Left lung (tissue), 10 donors: ENCODE data around the gene PCP4. TPM values are rescaled to one million over a fixed set of nuclear protein-coding genes. Genes with fewer than 3 reads are reported as not detected.

Experiments
- ATAC-seq: fragments of 200-7000 bp; cut with Tn5 transposase; one replicate; pipeline ENCODE4 v1.9.1; 2020; ENCODE audit warnings: moderate library complexity
- DNase-seq, 4 donors: peaks; one replicate each; pipeline ENCODE4 v3.0.0-alpha.2; 2013 to 2020
- H3K27ac ChIP-seq, 2 donors: fragments of 200-600 bp; sonication (generic) in 1 of 2; one replicate each; pipeline versions ENCODE4 v1.5.0 to v1.8.0; 2020 to 2021
- H3K27me3 ChIP-seq, 2 donors: fragments of 200-600 bp; sonication (generic) in 1 of 2; one replicate each; pipeline versions ENCODE4 v1.5.0 to v1.8.0; 2020 to 2021
- H3K36me3 ChIP-seq, 2 donors: fragments of 200-600 bp; sonication (generic) in 1 of 2; one replicate each; pipeline versions ENCODE4 v1.5.0 to v1.8.0; 2020 to 2021
- H3K4me1 ChIP-seq, 2 donors: fragments of 200-600 bp; one replicate each; pipeline ENCODE4 v1.8.0; 2021
- H3K4me3 ChIP-seq, 2 donors: fragments of 200-600 bp; sonication (generic) in 1 of 2; one replicate each; pipeline versions ENCODE4 v1.5.0 to v1.8.0; 2020 to 2021; ENCODE audit warnings: mild to moderate bottlenecking in 1 of 2
- H3K9me3 ChIP-seq, 2 donors: fragments of 200-600 bp; sonication (generic) in 1 of 2; one replicate each; pipeline versions ENCODE4 v1.5.0 to v1.8.0; 2020 to 2021
- intact Hi-C, 2 donors: fragments of 100-400 bp; cut with DNase I; formaldehyde crosslinking; loops; one replicate each; pipeline versions ENCODE4 v1.11.2 to v1.14.2; 2022
- polyA plus RNA-seq, 6 donors: library from polyadenylated mRNA; unstranded; fragments of 120-200 nt; gene quantifications; one replicate each; pipeline ENCODE4 v1.2.1, GENCODE V29; 2013; ENCODE audit not compliant: insufficient read length in 6 of 6
- total RNA-seq, 2 donors: library from RNA; stranded (reverse); fragmentation: NEBNext Ultra II Directional; extraction: Animal tissue kit (Norgen Biotek cat#: 25700); gene quantifications; one replicate each; pipeline ENCODE4 v1.2.1, GENCODE V29; 2021
- TF ChIP-seq, protein P1 (sequence below), 2 donors: fragments of 200-600 bp; sonication (generic) in 1 of 2; IDR thresholded peaks; one replicate each; pipeline versions ENCODE4 v1.5.0 to v1.8.0; 2021; ENCODE audit warnings: antibody characterized with exemption in 2 of 2
- donor health status: DM: no; HTN: yes; CAD: no.
- donor health status: DM: no; HTN: no; CAD: no.

Gene PCP4
- total and polyA plus RNA-seq, 8 donors = 0.68 to 14.7 (median 8.0) TPM

- intact Hi-C loops = no loop called here
Measured at GRCh38 chr21:39874206-39874605, 7.0 kb downstream of the PCP4 start.

GRCh38 chr21:39874759-39875158, 7.5 kb downstream of the PCP4 start:
- DNase-seq (no peak), ATAC-seq (no peak)
- Histone ChIP-seq H3K4me1 (no peaks in the 10 kb centered on the region), H3K27me3 (no peaks in the 10 kb centered on the region), H3K9me3 (no peaks in the 10 kb centered on the region), H3K36me3 (no peaks in the 10 kb centered on the region), H3K27ac (no peak overlapping the region), H3K4me3 (no peak overlapping the region)
- intact Hi-C loops = no loop called here
- TF ChIP-seq, protein P1, sequence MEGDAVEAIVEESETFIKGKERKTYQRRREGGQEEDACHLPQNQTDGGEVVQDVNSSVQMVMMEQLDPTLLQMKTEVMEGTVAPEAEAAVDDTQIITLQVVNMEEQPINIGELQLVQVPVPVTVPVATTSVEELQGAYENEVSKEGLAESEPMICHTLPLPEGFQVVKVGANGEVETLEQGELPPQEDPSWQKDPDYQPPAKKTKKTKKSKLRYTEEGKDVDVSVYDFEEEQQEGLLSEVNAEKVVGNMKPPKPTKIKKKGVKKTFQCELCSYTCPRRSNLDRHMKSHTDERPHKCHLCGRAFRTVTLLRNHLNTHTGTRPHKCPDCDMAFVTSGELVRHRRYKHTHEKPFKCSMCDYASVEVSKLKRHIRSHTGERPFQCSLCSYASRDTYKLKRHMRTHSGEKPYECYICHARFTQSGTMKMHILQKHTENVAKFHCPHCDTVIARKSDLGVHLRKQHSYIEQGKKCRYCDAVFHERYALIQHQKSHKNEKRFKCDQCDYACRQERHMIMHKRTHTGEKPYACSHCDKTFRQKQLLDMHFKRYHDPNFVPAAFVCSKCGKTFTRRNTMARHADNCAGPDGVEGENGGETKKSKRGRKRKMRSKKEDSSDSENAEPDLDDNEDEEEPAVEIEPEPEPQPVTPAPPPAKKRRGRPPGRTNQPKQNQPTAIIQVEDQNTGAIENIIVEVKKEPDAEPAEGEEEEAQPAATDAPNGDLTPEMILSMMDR (IDR thresholded peaks at IDR 0.05) = no peak

More at GRCh38 chr21:39874206-39874605, 7.0 kb downstream of the PCP4 start:
- Histone ChIP-seq H3K4me3 (no peak overlapping the region), H3K27me3 (no peaks in the 10 kb centered on the region), H3K27ac (no peak overlapping the region), H3K36me3 (no peaks in the 10 kb centered on the region), H3K4me1 (no peaks in the 10 kb centered on the region), H3K9me3 (no peaks in the 10 kb centered on the region)
- TF ChIP-seq, protein P1 (IDR thresholded peaks at IDR 0.05) = no peak
- ATAC-seq (no peak), DNase-seq (no peak)

DNA sequence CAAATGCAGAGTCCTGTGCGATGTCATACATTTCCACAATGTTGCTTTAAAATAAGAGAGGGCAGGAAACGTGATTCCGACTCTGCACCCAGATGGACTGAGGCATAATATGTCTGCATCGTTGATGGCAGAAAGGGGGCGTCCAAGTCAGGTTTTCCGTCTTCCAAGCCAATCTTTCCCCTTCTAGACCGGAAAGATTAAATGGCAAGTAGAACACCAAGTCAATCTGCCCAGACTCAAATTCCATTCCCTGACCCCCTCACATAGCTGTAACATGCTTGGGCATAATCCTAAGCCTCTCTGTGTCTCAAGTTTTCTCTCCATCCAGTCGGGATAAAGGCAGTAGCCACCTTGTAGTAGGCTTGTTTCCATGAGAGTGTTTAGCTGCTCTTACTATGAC, 14.4 kb downstream of the PCP4 start:
- Histone ChIP-seq H3K4me3 (no peak overlapping the region), H3K27ac (no peak overlapping the region), H3K27me3 (no peaks in the 10 kb centered on the region), H3K36me3 (no peaks in the 10 kb centered on the region), H3K9me3 (no peaks in the 10 kb centered on the region), H3K4me1 (no peaks in the 10 kb centered on the region)
- ATAC-seq = no peak
- no peak for DNase-seq
- intact Hi-C loops = no loop called here
- TF ChIP-seq, protein P1 (IDR thresholded peaks at IDR 0.05) = no peak

- TF ChIP-seq, protein P1 (IDR thresholded peaks at IDR 0.05) = no peak
- DNase-seq (no peak), ATAC-seq (no peak)
- Histone ChIP-seq H3K4me3 (no peak overlapping the region), H3K9me3 (no peaks in the 10 kb centered on the region), H3K27ac (no peak overlapping the region), H3K27me3 (no peaks in the 10 kb centered on the region), H3K4me1 (no peaks in the 10 kb centered on the region), H3K36me3 (no peaks in the 10 kb centered on the region)
- intact Hi-C loops = no loop called here
Measured at GRCh38 chr21:39882151-39882838, 15.1 kb downstream of the PCP4 start.

GRCh38 chr21:39882839-39883195, 15.6 kb downstream of the PCP4 start:
- intact Hi-C loops = no loop called here
- no peaks in the 10 kb centered on the region for H3K9me3 ChIP-seq

More at GRCh38 chr21:39882839-39883195, 15.6 kb downstream of the PCP4 start:
- Histone ChIP-seq H3K4me3 (no peak overlapping the region), H3K36me3 (no peaks in the 10 kb centered on the region), H3K27ac (no peak overlapping the region), H3K4me1 (no peaks in the 10 kb centered on the region), H3K27me3 (no peaks in the 10 kb centered on the region)
- TF ChIP-seq, protein P1 (IDR thresholded peaks at IDR 0.05) = no peak
- no peak for ATAC-seq
- no peak for DNase-seq
